ENCODE measurements around the gene TNNT3.

TNNT3 gene

GRCh38 chr11:1896923-1897322 lies 22.6 kb upstream of the TNNT3 start:
- no peak for DNase-seq (ENCODE audit: low read depth in 2 of 2)

- no peak for DNase-seq (ENCODE audit: low read depth in 2 of 2)
These were observed 20.4 kb upstream of the TNNT3 start for GRCh38 chr11:1899090-1899489.

- no peak for DNase-seq (ENCODE audit: low read depth in 2 of 2)
These were observed 19.8 kb upstream of the TNNT3 start for GRCh38 chr11:1899686-1900085.

GRCh38 chr11:1906181-1906580 lies 13.3 kb upstream of the TNNT3 start:
- DNase-seq (ENCODE audit: low read depth in 2 of 2) = no peak

GRCh38 chr11:1906611-1907423 lies 12.7 kb upstream of the TNNT3 start:
- no peak for DNase-seq (ENCODE audit: low read depth in 2 of 2)

GRCh38 chr11:1908618-1909017 lies 10.9 kb upstream of the TNNT3 start:
- DNase-seq (ENCODE audit: low read depth in 2 of 2) = no peak

- no peak for DNase-seq (ENCODE audit: low read depth in 2 of 2)
These were observed 10.0 kb upstream of the TNNT3 start for GRCh38 chr11:1909524-1909923.

GRCh38 chr11:1912289-1912878 lies 7.1 kb upstream of the TNNT3 start:
- DNase-seq (ENCODE audit: low read depth in 2 of 2) = no peak

GRCh38 chr11:1913271-1914060 lies 6.0 kb upstream of the TNNT3 start:
- DNase-seq (ENCODE audit: low read depth in 2 of 2) = no peak

- DNase-seq (ENCODE audit: low read depth in 2 of 2) = no peak
These were observed 3.7 kb upstream of the TNNT3 start for GRCh38 chr11:1915795-1916131.

GRCh38 chr11:1916132-1916985 lies 3.1 kb upstream of the TNNT3 start:
- DNase-seq (ENCODE audit: low read depth in 2 of 2) = no peak

GRCh38 chr11:1916986-1917522 lies 2.4 kb upstream of the TNNT3 start:
- DNase-seq (ENCODE audit: low read depth in 2 of 2) = no peak

- DNase-seq (ENCODE audit: low read depth in 2 of 2) = no peak
These were observed 1.7 kb upstream of the TNNT3 start for GRCh38 chr11:1917523-1918435.

GRCh38 chr11:1918436-1919315 lies 827 bp upstream of the TNNT3 start:
- DNase-seq (ENCODE audit: low read depth in 2 of 2) = no peak

GRCh38 chr11:1920128-1920908 lies 815 bp downstream of the TNNT3 start:
- no peak for DNase-seq (ENCODE audit: low read depth in 2 of 2)

GRCh38 chr11:1920909-1921573 lies 1.5 kb downstream of the TNNT3 start:
- DNase-seq (ENCODE audit: low read depth in 2 of 2) = no peak

- no peak for DNase-seq (ENCODE audit: low read depth in 2 of 2)
These were observed 2.2 kb downstream of the TNNT3 start for GRCh38 chr11:1921574-1922141.

All from activated CD8-positive, alpha-beta memory T cell treated with anti-CD3 and anti-CD28 coated beads for 4 hours (primary cell).